GM12878 (cell line): Measurements from ENCODE around the gene WTAP. TPM values are rescaled to one million over a fixed set of nuclear protein-coding genes. Genes with fewer than 3 reads are reported as not detected.
"Not testable (repeated sequence)": the region's sequence is repeated elsewhere in the genome, so short reads cannot be mapped to it uniquely, and the experiment has no call there.

Source experiments
- ATAC-seq: fragments of 200-7000 bp; cut with Tn5 transposase; 3 replicates; pipeline ENCODE4 v1.9.1; 2020; ENCODE audit warnings: mild to moderate bottlenecking, moderate library complexity
- BruUV-seq: library from RNA; stranded (reverse); fragments of 400-500 nt; replicated peaks from 2 replicates; lab custom pipeline; 2021; lab: Mats Ljungman, UMichigan
- CTCF ChIA-PET: fragments of 300-600 bp; sonication (Branson Sonifier 250); formaldehyde crosslinking; extraction: SDS; loops from one replicate; lab custom pipeline; 2021; ENCODE audit warnings: inconsistent platforms; lab: Yijun Ruan, JAX
- POLR2A ChIA-PET: fragments of 350-600 bp; formaldehyde crosslinking; extraction: SDS; loops from one replicate; lab custom pipeline; 2021; ENCODE audit warnings: inconsistent platforms; lab: Charles Lee
- RAD21 ChIA-PET: fragments of 300-600 bp; sonication (Branson Sonifier 250); formaldehyde crosslinking; loops from one replicate; lab custom pipeline; 2023; ENCODE audit warnings: antibody characterized with exemption; ENCODE audit not compliant: unreplicated experiment; lab: Charles Lee
- SMC1A ChIA-PET: fragments of 300-600 bp; sonication (Branson Sonifier 250); formaldehyde crosslinking; loops from one replicate; lab custom pipeline; 2023; ENCODE audit not compliant: unreplicated experiment, uncharacterized antibody; lab: Charles Lee
- DNase-seq: peaks from one replicate; pipeline ENCODE4 v3.0.0-alpha.2; 2011; ENCODE audit warnings: low read depth, low spot score
- FAIRE-seq: peaks from 3 replicates; lab custom pipeline; 2011; peaks lifted over from hg19 to GRCh38; lab: Jason Lieb, UNC
- H2AFZ ChIP-seq: 2 replicates; pipeline ENCODE4 v1.6.0; 2011; ENCODE audit warnings: low read depth, low read length, control low read depth; ENCODE audit not compliant: control insufficient read depth
- H3K27ac ChIP-seq: 2 replicates; pipeline ENCODE4 v1.5.1; 2011; ENCODE audit warnings: control low read depth; ENCODE audit not compliant: control insufficient read depth, insufficient read depth
- H3K27me3 ChIP-seq, 2 experiments: replicated peaks in 1 of 2; 2 replicates each; pipeline versions ENCODE4 v1.6.0 to v1.6.1; 2011; ENCODE audit warnings: low read length in 1 of 2; ENCODE audit not compliant: control insufficient read depth in 2 of 2, insufficient read depth in 2 of 2
- H3K36me3 ChIP-seq, 2 experiments: 2 replicates each; pipeline ENCODE4 v1.5.1; 2011; ENCODE audit warnings: low read length in 1 of 2; ENCODE audit not compliant: control insufficient read depth in 2 of 2, insufficient read depth in 2 of 2
- H3K4me1 ChIP-seq: 2 replicates; pipeline ENCODE4 v1.6.1; 2011; ENCODE audit warnings: mild to moderate bottlenecking, low read length, moderate library complexity, mixed read lengths; ENCODE audit not compliant: control insufficient read depth, insufficient read depth
- H3K4me2 ChIP-seq: 2 replicates; pipeline ENCODE4 v1.6.0; 2011; ENCODE audit warnings: control low read depth; ENCODE audit not compliant: control insufficient read depth, insufficient read depth
- H3K4me3 ChIP-seq: fragments of 200-600 bp; sonication (generic); 2 replicates; pipeline ENCODE4 v1.5.1; 2016
- H3K79me2 ChIP-seq: 2 replicates; pipeline ENCODE4 v1.6.0; 2011; ENCODE audit warnings: low read length; ENCODE audit not compliant: control insufficient read depth, insufficient read depth
- H3K9ac ChIP-seq: 2 replicates; pipeline ENCODE4 v1.8.0; 2011; ENCODE audit warnings: low read length, control low read depth, mixed read lengths; ENCODE audit not compliant: control insufficient read depth, insufficient read depth
- H3K9me3 ChIP-seq: replicated peaks from 3 replicates; pipeline ENCODE4 v1.5.1; 2011; ENCODE audit warnings: mild to moderate bottlenecking, low read length; ENCODE audit not compliant: control insufficient read depth, insufficient read depth
- H4K20me1 ChIP-seq: 2 replicates; pipeline ENCODE4 v1.6.0; 2011; ENCODE audit not compliant: control insufficient read depth, insufficient read depth
- CHD4 ChIP-seq: fragments of 200-600 bp; sonication (generic); IDR thresholded peaks from 2 replicates; pipeline ENCODE4 v1.6.1; 2016; ENCODE audit warnings: mild to moderate bottlenecking
- EGR1 ChIP-seq, 2 experiments: IDR thresholded peaks; 1 replicate in 1 of 2; 2 replicates in 1 of 2; pipeline ENCODE4 v1.6.1; 2011 to 2012; ENCODE audit warnings: low read depth in 2 of 2, low read length in 2 of 2, borderline replicate concordance in 1 of 2, mild to moderate bottlenecking in 1 of 2, moderate library complexity in 1 of 2
- EZH2 ChIP-seq: IDR thresholded peaks from 2 replicates; pipeline ENCODE4 v1.6.1; 2012; ENCODE audit warnings: low read depth, mild to moderate bottlenecking, control low read depth, inconsistent platforms, low read length, borderline replicate concordance; ENCODE audit not compliant: control insufficient read depth
- HCFC1 ChIP-seq: fragments of 150-350 bp; IDR thresholded peaks from 2 replicates; pipeline ENCODE4 v1.6.1; 2014; ENCODE audit warnings: low read length
- RAD21 ChIP-seq: IDR thresholded peaks from 2 replicates; pipeline ENCODE4 v1.6.1; 2011; ENCODE audit warnings: mild to moderate bottlenecking, low read depth, low read length, moderate library complexity; ENCODE audit not compliant: insufficient read depth
- SREBF1 ChIP-seq: IDR thresholded peaks from 2 replicates; pipeline ENCODE4 v1.6.1; 2012; ENCODE audit warnings: mild to moderate bottlenecking, low read length
- SRF ChIP-seq, 2 experiments: IDR thresholded peaks; 2 replicates each; pipeline ENCODE4 v1.6.1; 2011; ENCODE audit warnings: low read depth in 2 of 2, low read length in 2 of 2, mild to moderate bottlenecking in 1 of 2, moderate library complexity in 1 of 2
- WGBS: methylation state at CpG from one replicate; pipeline ENCODE4 v1.1.6; 2016; ENCODE audit warnings: low lambda C conversion rate; ENCODE audit not compliant: insufficient replicate concordance, insufficient coverage; ENCODE audit errors: missing lambda C conversion rate; 5-methylcytosine and 5-hydroxymethylcytosine counted together
- in situ Hi-C: fragments of 300-500 bp; cut with MboI; formaldehyde crosslinking; loops from 9 replicates; pipeline ENCODE4 v1.14.3; 2018; ENCODE audit warnings: mixed read lengths
- intact Hi-C: fragments of 100-400 bp; cut with micrococcal nuclease; formaldehyde crosslinking; loops from one replicate; pipeline ENCODE4 v1.14.2; 2022; ENCODE audit not compliant: unreplicated experiment
- polyA plus RNA-seq, 11 experiments: library from polyadenylated mRNA; depleted of rRNA in 4 of 11; unstranded in 6 of 11; stranded (reverse) in 5 of 11; fragments of >200 nt; fragmentation: Nextera tagmentation in 4 of 11; fragmentation: Illumina TruSeq in 1 of 11; extraction: Ambion mirVana in 4 of 11; extraction: Trizol in 1 of 11; gene quantifications; 1 replicate in 1 of 11; 2 replicates in 10 of 11; pipeline versions ENCODE4 v1.2.1 to v1.2.3, GENCODE V29; 2011 to 2016; ENCODE audit warnings: inconsistent platforms in 2 of 11, missing spikeins in 2 of 11, low read depth in 1 of 11
- total RNA-seq, 4 experiments: library from RNA; depleted of rRNA in 3 of 4; stranded (reverse); fragments of >200 nt in 3 of 4; fragmentation: Illumina TruSeq in 1 of 4; extraction: Trizol in 1 of 4; gene quantifications; 2 replicates each; pipeline versions ENCODE4 v1.2.1 to v1.2.3, GENCODE V29; 2013 to 2021
- TF ChIP-seq, protein P1 (sequence below): fragments of 450-650 bp; formaldehyde crosslinking; IDR thresholded peaks from 2 replicates; pipeline ENCODE4 v1.4.0; 2022; ENCODE audit warnings: mild to moderate bottlenecking, moderate library complexity
- TF ChIP-seq, protein P2 (sequence below): fragments of 450-650 bp; IDR thresholded peaks from 2 replicates; pipeline ENCODE4 v1.6.1; 2017; ENCODE audit warnings: borderline replicate concordance

Gene WTAP
- total and polyA plus RNA-seq, 10 of the 15 experiments (the other 5 are each of a cell fraction or from before 2014, with no cell fraction given), result 38.7 to 132 (median 83.1) TPM

DNA sequence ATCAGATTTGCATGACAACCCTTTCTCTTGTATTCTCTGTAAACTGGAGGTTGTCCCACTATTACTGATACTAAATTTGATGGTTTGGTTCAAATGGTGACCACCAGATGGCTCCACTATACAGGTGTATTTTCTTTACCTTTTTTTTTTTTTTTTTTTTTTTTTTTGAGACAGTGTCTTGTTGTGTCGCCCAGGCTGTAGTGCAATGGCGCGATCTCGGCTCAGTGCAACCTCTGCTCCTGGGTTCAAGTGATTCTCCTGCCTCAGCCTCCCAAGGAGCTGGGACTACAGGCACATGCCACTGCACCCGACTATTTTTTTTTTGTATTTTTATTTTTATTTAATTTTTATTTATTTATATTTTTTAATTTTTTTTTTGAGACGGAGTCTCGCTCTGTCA lies 6.6 kb upstream of the WTAP start (continued):
- peak; percentile 59 for TF ChIP-seq RAD21
- no peak for TF ChIP-seq CHD4

- H3K36me3 ChIP-seq, ATAC-seq, H3K27me3 ChIP-seq, FAIRE-seq, H3K4me1 ChIP-seq, BruUV-seq, H3K4me3 ChIP-seq, H3K27ac ChIP-seq, DNase-seq, H3K9me3 ChIP-seq, H2AFZ ChIP-seq, H3K9ac ChIP-seq, H4K20me1 ChIP-seq, H3K4me2 ChIP-seq, intact Hi-C loops: not testable (repeated sequence)
- H3K79me2 ChIP-seq, result peaks cover 40% of the 10 kb centered on the region
- in situ Hi-C loops, result loop anchor here (25.0 kb wide), 1 partner anchor 740 kb away; no protein-coding TSS in a partner anchor
- RAD21 ChIA-PET, result interaction anchor here (1.5 kb wide), 1 partner anchor 65 kb away, joined by 3 read pairs; no protein-coding TSS in a partner anchor
- SMC1A ChIA-PET, result interaction anchor here (0.7 to 11.1 kb wide), 7 partner anchors 13 to 219 kb away, joined by 3 to 108 read pairs (median 4); partner anchors contain the start of genes MRPL18 and TCP1
- CTCF ChIA-PET, result interaction anchor here (1.3 to 3.9 kb wide), 3 partner anchors 7 to 60 kb away, joined by 3 to 15 read pairs (median 10); no protein-coding TSS in a partner anchor
- WGBS, result 100% methylated on average over 3 of the region's 3 CpGs
- POLR2A ChIA-PET, result interaction anchor here (1.3 kb wide), 1 partner anchor 68 kb away, joined by 4 read pairs; the partner anchor contains the start of genes MRPL18 and TCP1
Measured at GRCh38 chr6:159721981-159722380, 5.3 kb upstream of the WTAP start.

- CTCF ChIA-PET, result interaction anchor here (0.9 to 2.1 kb wide), 5 partner anchors 10 to 220 kb away, joined by 3 to 10 read pairs (median 3); no protein-coding TSS in a partner anchor
- Histone ChIP-seq H4K20me1 (no peaks in the 10 kb centered on the region), H3K79me2 (peaks cover 46% of the 10 kb centered on the region), H3K9me3 (no peaks in the 10 kb centered on the region; the same call in 2 of the 3 replicates), H3K4me1 (no peaks in the 10 kb centered on the region), H2AFZ (no peak overlapping the region), H3K36me3 (no peaks in the 10 kb centered on the region), H3K27ac (no peak overlapping the region), H3K27me3 (no peaks in the 10 kb centered on the region), H3K4me3 (no peak overlapping the region), H3K9ac (no peak overlapping the region), H3K4me2 (no peak overlapping the region)
- FAIRE-seq (no peak), ATAC-seq (no peak), DNase-seq (no peak)
- BruUV-seq, result no TSS peak
- SMC1A ChIA-PET, result interaction anchor here (0.9 to 11.1 kb wide), 5 partner anchors 12 to 254 kb away, joined by 3 to 108 read pairs (median 3); partner anchors contain the start of genes MRPL18 and TCP1
- intact Hi-C loops (no loop called here), in situ Hi-C loops (loop anchor here (25.0 kb wide), 1 partner anchor 740 kb away; no protein-coding TSS in a partner anchor)
- POLR2A ChIA-PET, result interaction anchor here (0.6 to 1.3 kb wide), 4 partner anchors 10 to 114 kb away, joined by 3 to 4 read pairs (median 4); partner anchors contain the start of genes ACAT2, MRPL18 and TCP1
- RAD21 ChIA-PET, result interaction anchor here (1.4 to 1.5 kb wide), 2 partner anchors 64 to 218 kb away, joined by 3 read pairs; no protein-coding TSS in a partner anchor
- TF ChIP-seq, protein P1, sequence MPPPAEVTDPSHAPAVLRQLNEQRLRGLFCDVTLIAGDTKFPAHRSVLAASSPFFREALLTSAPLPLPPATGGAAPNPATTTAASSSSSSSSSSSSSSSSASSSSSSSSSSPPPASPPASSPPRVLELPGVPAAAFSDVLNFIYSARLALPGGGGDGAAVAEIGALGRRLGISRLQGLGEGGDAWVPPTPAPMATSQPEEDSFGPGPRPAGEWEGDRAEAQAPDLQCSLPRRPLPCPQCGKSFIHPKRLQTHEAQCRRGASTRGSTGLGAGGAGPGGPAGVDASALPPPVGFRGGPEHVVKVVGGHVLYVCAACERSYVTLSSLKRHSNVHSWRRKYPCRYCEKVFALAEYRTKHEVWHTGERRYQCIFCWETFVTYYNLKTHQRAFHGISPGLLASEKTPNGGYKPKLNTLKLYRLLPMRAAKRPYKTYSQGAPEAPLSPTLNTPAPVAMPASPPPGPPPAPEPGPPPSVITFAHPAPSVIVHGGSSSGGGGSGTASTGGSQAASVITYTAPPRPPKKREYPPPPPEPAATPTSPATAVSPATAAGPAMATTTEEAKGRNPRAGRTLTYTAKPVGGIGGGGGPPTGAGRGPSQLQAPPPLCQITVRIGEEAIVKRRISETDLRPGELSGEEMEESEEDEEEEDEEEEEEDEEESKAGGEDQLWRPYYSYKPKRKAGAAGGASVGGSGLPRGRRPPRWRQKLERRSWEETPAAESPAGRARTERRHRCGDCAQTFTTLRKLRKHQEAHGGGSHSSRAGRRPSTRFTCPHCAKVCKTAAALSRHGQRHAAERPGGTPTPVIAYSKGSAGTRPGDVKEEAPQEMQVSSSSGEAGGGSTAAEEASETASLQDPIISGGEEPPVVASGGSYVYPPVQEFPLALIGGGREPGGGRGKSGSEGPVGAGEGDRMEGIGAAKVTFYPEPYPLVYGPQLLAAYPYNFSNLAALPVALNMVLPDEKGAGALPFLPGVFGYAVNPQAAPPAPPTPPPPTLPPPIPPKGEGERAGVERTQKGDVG (CRISPR knock-in tag), result no peak
- no peak for TF ChIP-seq SREBF1
- no peak for TF ChIP-seq HCFC1
- TF ChIP-seq, protein P2, sequence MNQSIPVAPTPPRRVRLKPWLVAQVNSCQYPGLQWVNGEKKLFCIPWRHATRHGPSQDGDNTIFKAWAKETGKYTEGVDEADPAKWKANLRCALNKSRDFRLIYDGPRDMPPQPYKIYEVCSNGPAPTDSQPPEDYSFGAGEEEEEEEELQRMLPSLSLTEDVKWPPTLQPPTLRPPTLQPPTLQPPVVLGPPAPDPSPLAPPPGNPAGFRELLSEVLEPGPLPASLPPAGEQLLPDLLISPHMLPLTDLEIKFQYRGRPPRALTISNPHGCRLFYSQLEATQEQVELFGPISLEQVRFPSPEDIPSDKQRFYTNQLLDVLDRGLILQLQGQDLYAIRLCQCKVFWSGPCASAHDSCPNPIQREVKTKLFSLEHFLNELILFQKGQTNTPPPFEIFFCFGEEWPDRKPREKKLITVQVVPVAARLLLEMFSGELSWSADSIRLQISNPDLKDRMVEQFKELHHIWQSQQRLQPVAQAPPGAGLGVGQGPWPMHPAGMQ, result no peak
- TF ChIP-seq EZH2, result no peak
- TF ChIP-seq SRF (IDR thresholded peaks at IDR 0.05; ENCODE audit: low read depth in 2 of 2, low read length in 2 of 2), result no peak
- TF ChIP-seq EGR1 (IDR thresholded peaks at IDR 0.05; ENCODE audit: borderline replicate concordance in 1 of 2, low read depth in 2 of 2, low read length in 2 of 2), result no peak
Measured at GRCh38 chr6:159722655-159723054, 4.7 kb upstream of the WTAP start.
